ENCODE data around the gene COQ3. TPM values are rescaled to one million over a fixed set of nuclear protein-coding genes. Genes with fewer than 3 reads are reported as not detected.

The COQ3 gene
- polyA plus RNA-seq, 1 donor (not counting 4 experiments of a cell fraction or from before 2014, with no cell fraction given), result 21.2 TPM

- no peak for TF ChIP-seq EZH2 (IDR thresholded peaks at IDR 0.05; ENCODE audit: low read length)
- no peak for TF ChIP-seq CTCF (optimal IDR thresholded peaks at IDR 0.05 in 1 of 3, IDR thresholded peaks at IDR 0.05 in 1 of 3, conservative IDR thresholded peaks at IDR 0.05 in 1 of 3; ENCODE audit: extremely low read depth in 1 of 3, insufficient read depth in 2 of 3, low read length in 3 of 3)
- Histone ChIP-seq H2AFZ (ENCODE audit: control insufficient read depth, low read length) (no peak overlapping the region), H3K9ac (ENCODE audit: control insufficient read depth, extremely low read depth, insufficient read depth, low read length) (no peak overlapping the region), H3K27me3 (ENCODE audit: control insufficient read depth, extremely low read depth, insufficient read depth, low read length) (no peaks in the 10 kb centered on the region), H3K9me3 (ENCODE audit: control insufficient read depth, low read depth, low read length) (no peaks in the 10 kb centered on the region), H3K4me1 (ENCODE audit: control insufficient read depth, extremely low read depth, insufficient read depth, low read length) (peaks cover 15% of the 10 kb centered on the region), H3K4me2 (ENCODE audit: control insufficient read depth, extremely low read depth, insufficient read depth, low read depth, low read length) (no peak overlapping the region), H3K36me3 (ENCODE audit: control insufficient read depth in 2 of 2, extremely low read depth in 1 of 2, insufficient read depth in 2 of 2, low read length in 2 of 2) (no peaks in the 10 kb centered on the region), H3K79me2 (ENCODE audit: control insufficient read depth, insufficient read depth, low read length) (no peaks in the 10 kb centered on the region), H4K20me1 (ENCODE audit: control insufficient read depth, extremely low read depth, insufficient read depth, low read length) (no peaks in the 10 kb centered on the region), H3K4me3 (ENCODE audit: control insufficient read depth in 2 of 3, extremely low read depth in 1 of 3, insufficient read depth in 2 of 3, low read depth in 1 of 3, low read length in 3 of 3) (no peak overlapping the region), H3K9me1 (ENCODE audit: control insufficient read depth, extremely low read depth, insufficient read depth, low read length) (no peaks in the 10 kb centered on the region), H3K27ac (ENCODE audit: control insufficient read depth, insufficient read depth, low read length) (no peak overlapping the region)
- FAIRE-seq (no peak), DNase-seq (ENCODE audit: low read depth, low spot score) (no peak)
- dilution Hi-C loops (cut with MboI; ENCODE audit: extremely low pct_ligation_motif_present, low sequenced_read_pairs), result no loop called here
Measured at GRCh38 chr6:99345164-99345563, 48.8 kb downstream of the COQ3 start.

- H3K27ac ChIP-seq (ENCODE audit: control insufficient read depth, insufficient read depth, low read length), result no peak overlapping the region
- peaks cover 14% of the 10 kb centered on the region for H3K4me1 ChIP-seq (ENCODE audit: control insufficient read depth, extremely low read depth, insufficient read depth, low read length)
- no peaks in the 10 kb centered on the region for H3K79me2 ChIP-seq (ENCODE audit: control insufficient read depth, insufficient read depth, low read length)
- H2AFZ ChIP-seq (ENCODE audit: control insufficient read depth, low read length), result no peak overlapping the region
- FAIRE-seq (peak; percentile 64), DNase-seq (ENCODE audit: low read depth, low spot score) (peak; percentile 33)
- dilution Hi-C loops (cut with MboI; ENCODE audit: extremely low pct_ligation_motif_present, low sequenced_read_pairs), result no loop called here
- H3K36me3 ChIP-seq (ENCODE audit: control insufficient read depth in 2 of 2, extremely low read depth in 1 of 2, insufficient read depth in 2 of 2, low read length in 2 of 2), result no peaks in the 10 kb centered on the region
- no peak overlapping the region for H3K4me3 ChIP-seq (ENCODE audit: control insufficient read depth in 2 of 3, extremely low read depth in 1 of 3, insufficient read depth in 2 of 3, low read depth in 1 of 3, low read length in 3 of 3)
- H3K27me3 ChIP-seq (ENCODE audit: control insufficient read depth, extremely low read depth, insufficient read depth, low read length), result no peaks in the 10 kb centered on the region
- no peaks in the 10 kb centered on the region for H3K9me3 ChIP-seq (ENCODE audit: control insufficient read depth, low read depth, low read length)
- no peaks in the 10 kb centered on the region for H4K20me1 ChIP-seq (ENCODE audit: control insufficient read depth, extremely low read depth, insufficient read depth, low read length)
- TF ChIP-seq CTCF (optimal IDR thresholded peaks at IDR 0.05 in 1 of 3, IDR thresholded peaks at IDR 0.05 in 1 of 3, conservative IDR thresholded peaks at IDR 0.05 in 1 of 3; ENCODE audit: extremely low read depth in 1 of 3, insufficient read depth in 2 of 3, low read length in 3 of 3) (no peak), EZH2 (IDR thresholded peaks at IDR 0.05; ENCODE audit: low read length) (no peak)
- peak overlapping the region; percentile 68 for H3K4me2 ChIP-seq (ENCODE audit: control insufficient read depth, extremely low read depth, insufficient read depth, low read depth, low read length)
- H3K9me1 ChIP-seq (ENCODE audit: control insufficient read depth, extremely low read depth, insufficient read depth, low read length), result no peaks in the 10 kb centered on the region
- H3K9ac ChIP-seq (ENCODE audit: control insufficient read depth, extremely low read depth, insufficient read depth, low read length), result no peak overlapping the region
Measured at GRCh38 chr6:99344289-99344688, 49.7 kb downstream of the COQ3 start.

Data from keratinocyte (primary cell).